ENCODE results near the gene SLC38A9. TPM values are rescaled to one million over a fixed set of nuclear protein-coding genes. Genes with fewer than 3 reads are reported as not detected.

The SLC38A9 gene
- polyA plus RNA-seq, 1 donor (not counting 4 experiments of a cell fraction or from before 2014, with no cell fraction given), result 43.3 TPM

DNA sequence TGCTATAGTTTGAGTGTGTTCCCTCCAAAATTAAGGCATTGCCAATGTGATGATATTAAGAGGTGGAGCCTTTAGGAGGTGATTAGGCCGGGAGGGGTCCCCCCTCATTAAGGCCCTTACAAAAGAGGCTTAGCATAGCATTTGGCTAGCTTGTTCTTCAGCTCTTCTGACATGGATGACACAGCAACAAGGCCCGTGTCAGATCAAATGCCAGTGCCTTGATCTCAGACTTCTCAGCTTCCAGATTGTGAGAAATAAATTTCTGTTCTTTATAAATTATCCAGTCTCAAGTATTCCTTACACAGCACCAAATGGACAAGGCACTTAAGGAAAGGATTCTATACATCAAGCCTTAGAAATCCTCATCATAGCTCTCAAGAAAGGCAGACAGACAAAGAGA is 31.8 kb downstream of the SLC38A9 start:
- Histone ChIP-seq H3K4me1 (ENCODE audit: control insufficient read depth, extremely low read depth, insufficient read depth, low read length) (peaks cover 12% of the 10 kb centered on the region), H3K27ac (ENCODE audit: control insufficient read depth, insufficient read depth, low read length) (no peak overlapping the region), H4K20me1 (ENCODE audit: control insufficient read depth, extremely low read depth, insufficient read depth, low read length) (no peaks in the 10 kb centered on the region), H3K9me3 (ENCODE audit: control insufficient read depth, low read depth, low read length) (no peaks in the 10 kb centered on the region), H2AFZ (ENCODE audit: control insufficient read depth, low read length) (no peak overlapping the region), H3K79me2 (ENCODE audit: control insufficient read depth, insufficient read depth, low read length) (no peaks in the 10 kb centered on the region), H3K9me1 (ENCODE audit: control insufficient read depth, extremely low read depth, insufficient read depth, low read length) (no peaks in the 10 kb centered on the region), H3K9ac (ENCODE audit: control insufficient read depth, extremely low read depth, insufficient read depth, low read length) (no peak overlapping the region), H3K4me3 (ENCODE audit: control insufficient read depth in 2 of 3, extremely low read depth in 1 of 3, insufficient read depth in 2 of 3, low read depth in 1 of 3, low read length in 3 of 3) (no peak overlapping the region), H3K36me3 (ENCODE audit: control insufficient read depth in 2 of 2, extremely low read depth in 1 of 2, insufficient read depth in 2 of 2, low read length in 2 of 2) (no peaks in the 10 kb centered on the region), H3K4me2 (ENCODE audit: control insufficient read depth, extremely low read depth, insufficient read depth, low read depth, low read length) (no peak overlapping the region), H3K27me3 (ENCODE audit: control insufficient read depth, extremely low read depth, insufficient read depth, low read length) (no peaks in the 10 kb centered on the region)
- TF ChIP-seq, protein P1, sequence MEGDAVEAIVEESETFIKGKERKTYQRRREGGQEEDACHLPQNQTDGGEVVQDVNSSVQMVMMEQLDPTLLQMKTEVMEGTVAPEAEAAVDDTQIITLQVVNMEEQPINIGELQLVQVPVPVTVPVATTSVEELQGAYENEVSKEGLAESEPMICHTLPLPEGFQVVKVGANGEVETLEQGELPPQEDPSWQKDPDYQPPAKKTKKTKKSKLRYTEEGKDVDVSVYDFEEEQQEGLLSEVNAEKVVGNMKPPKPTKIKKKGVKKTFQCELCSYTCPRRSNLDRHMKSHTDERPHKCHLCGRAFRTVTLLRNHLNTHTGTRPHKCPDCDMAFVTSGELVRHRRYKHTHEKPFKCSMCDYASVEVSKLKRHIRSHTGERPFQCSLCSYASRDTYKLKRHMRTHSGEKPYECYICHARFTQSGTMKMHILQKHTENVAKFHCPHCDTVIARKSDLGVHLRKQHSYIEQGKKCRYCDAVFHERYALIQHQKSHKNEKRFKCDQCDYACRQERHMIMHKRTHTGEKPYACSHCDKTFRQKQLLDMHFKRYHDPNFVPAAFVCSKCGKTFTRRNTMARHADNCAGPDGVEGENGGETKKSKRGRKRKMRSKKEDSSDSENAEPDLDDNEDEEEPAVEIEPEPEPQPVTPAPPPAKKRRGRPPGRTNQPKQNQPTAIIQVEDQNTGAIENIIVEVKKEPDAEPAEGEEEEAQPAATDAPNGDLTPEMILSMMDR (optimal IDR thresholded peaks at IDR 0.05 in 1 of 3, IDR thresholded peaks at IDR 0.05 in 1 of 3, conservative IDR thresholded peaks at IDR 0.05 in 1 of 3; ENCODE audit: extremely low read depth in 1 of 3, insufficient read depth in 2 of 3, low read length in 3 of 3), result no peak
- no peak for TF ChIP-seq EZH2 (IDR thresholded peaks at IDR 0.05; ENCODE audit: low read length)
- dilution Hi-C loops (cut with MboI; ENCODE audit: extremely low pct_ligation_motif_present, low sequenced_read_pairs), result no loop called here
- DNase-seq (ENCODE audit: low read depth, low spot score) (no peak), FAIRE-seq (no peak)

DNA sequence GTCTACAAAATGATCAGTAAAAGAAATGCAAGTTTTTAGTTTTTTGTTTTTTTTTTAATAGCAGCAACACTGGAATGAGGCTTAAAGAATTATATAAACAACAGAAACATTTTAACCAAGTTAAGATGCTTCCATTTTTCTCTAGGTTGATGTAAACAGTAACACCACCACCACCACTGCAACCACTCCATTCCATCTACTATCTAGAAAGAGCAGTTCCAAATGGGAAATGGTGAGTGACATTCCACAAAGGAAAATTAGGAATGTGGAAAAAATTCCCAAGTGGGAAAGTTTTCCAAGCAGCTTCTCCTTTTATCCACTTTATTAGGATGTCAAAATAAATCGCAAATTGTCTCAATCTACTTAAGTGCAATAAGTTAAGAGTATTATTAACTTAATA is 32.6 kb downstream of the SLC38A9 start:
- no peaks in the 10 kb centered on the region for H3K9me3 ChIP-seq (ENCODE audit: control insufficient read depth, low read depth, low read length)
- H4K20me1 ChIP-seq (ENCODE audit: control insufficient read depth, extremely low read depth, insufficient read depth, low read length), result no peaks in the 10 kb centered on the region
- H3K4me1 ChIP-seq (ENCODE audit: control insufficient read depth, extremely low read depth, insufficient read depth, low read length), result peaks cover 12% of the 10 kb centered on the region
- H3K4me2 ChIP-seq (ENCODE audit: control insufficient read depth, extremely low read depth, insufficient read depth, low read depth, low read length), result no peak overlapping the region
- no peak overlapping the region for H2AFZ ChIP-seq (ENCODE audit: control insufficient read depth, low read length)
- TF ChIP-seq, protein P1 (optimal IDR thresholded peaks at IDR 0.05 in 1 of 3, IDR thresholded peaks at IDR 0.05 in 1 of 3, conservative IDR thresholded peaks at IDR 0.05 in 1 of 3; ENCODE audit: extremely low read depth in 1 of 3, insufficient read depth in 2 of 3, low read length in 3 of 3), result no peak
- no peak for TF ChIP-seq EZH2 (IDR thresholded peaks at IDR 0.05; ENCODE audit: low read length)
- H3K36me3 ChIP-seq (ENCODE audit: control insufficient read depth in 2 of 2, extremely low read depth in 1 of 2, insufficient read depth in 2 of 2, low read length in 2 of 2), result no peaks in the 10 kb centered on the region
- no peak overlapping the region for H3K27ac ChIP-seq (ENCODE audit: control insufficient read depth, insufficient read depth, low read length)
- H3K9ac ChIP-seq (ENCODE audit: control insufficient read depth, extremely low read depth, insufficient read depth, low read length), result no peak overlapping the region
- H3K4me3 ChIP-seq (ENCODE audit: control insufficient read depth in 2 of 3, extremely low read depth in 1 of 3, insufficient read depth in 2 of 3, low read depth in 1 of 3, low read length in 3 of 3), result no peak overlapping the region
- no peaks in the 10 kb centered on the region for H3K9me1 ChIP-seq (ENCODE audit: control insufficient read depth, extremely low read depth, insufficient read depth, low read length)
- dilution Hi-C loops (cut with MboI; ENCODE audit: extremely low pct_ligation_motif_present, low sequenced_read_pairs), result no loop called here
- no peaks in the 10 kb centered on the region for H3K27me3 ChIP-seq (ENCODE audit: control insufficient read depth, extremely low read depth, insufficient read depth, low read length)
- FAIRE-seq (no peak), DNase-seq (ENCODE audit: low read depth, low spot score) (no peak)
- no peaks in the 10 kb centered on the region for H3K79me2 ChIP-seq (ENCODE audit: control insufficient read depth, insufficient read depth, low read length)

Data from keratinocyte (primary cell).